Amygdala (tissue), 56 donors: ENCODE results near the gene VSIR.
A peak's percentile ranks its signal among the peaks of the same experiment; 100 is the strongest.

Experiments
- DNase-seq, 56 donors: peaks; one replicate each; lab custom pipeline; 2025; lab: John Stamatoyannopoulos, UW

Gene VSIR

GRCh38 chr10:71751515-71752224 is 21.6 kb downstream of the VSIR start:
- no peak for DNase-seq

DNA sequence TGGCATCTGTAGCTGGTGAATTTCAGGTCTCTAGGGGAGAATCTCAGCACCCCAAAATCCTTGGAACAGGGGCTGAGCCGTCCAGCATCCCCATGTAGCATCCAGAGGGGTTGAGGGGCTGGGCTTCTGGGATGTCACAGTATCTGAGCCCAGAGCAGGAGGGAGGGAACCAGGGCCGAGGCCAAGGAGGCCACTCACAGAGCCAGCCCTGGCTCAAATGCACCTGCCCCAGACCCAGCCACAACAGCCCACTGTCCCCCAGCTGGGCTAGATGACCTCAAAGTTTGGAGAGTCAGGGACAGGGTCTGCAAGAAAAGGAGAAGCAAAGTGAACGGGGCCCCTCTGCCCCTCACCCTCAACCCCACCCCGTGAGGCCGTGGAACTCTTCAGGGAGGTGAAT is 22.3 kb downstream of the VSIR start:
- no peak for DNase-seq

DNA sequence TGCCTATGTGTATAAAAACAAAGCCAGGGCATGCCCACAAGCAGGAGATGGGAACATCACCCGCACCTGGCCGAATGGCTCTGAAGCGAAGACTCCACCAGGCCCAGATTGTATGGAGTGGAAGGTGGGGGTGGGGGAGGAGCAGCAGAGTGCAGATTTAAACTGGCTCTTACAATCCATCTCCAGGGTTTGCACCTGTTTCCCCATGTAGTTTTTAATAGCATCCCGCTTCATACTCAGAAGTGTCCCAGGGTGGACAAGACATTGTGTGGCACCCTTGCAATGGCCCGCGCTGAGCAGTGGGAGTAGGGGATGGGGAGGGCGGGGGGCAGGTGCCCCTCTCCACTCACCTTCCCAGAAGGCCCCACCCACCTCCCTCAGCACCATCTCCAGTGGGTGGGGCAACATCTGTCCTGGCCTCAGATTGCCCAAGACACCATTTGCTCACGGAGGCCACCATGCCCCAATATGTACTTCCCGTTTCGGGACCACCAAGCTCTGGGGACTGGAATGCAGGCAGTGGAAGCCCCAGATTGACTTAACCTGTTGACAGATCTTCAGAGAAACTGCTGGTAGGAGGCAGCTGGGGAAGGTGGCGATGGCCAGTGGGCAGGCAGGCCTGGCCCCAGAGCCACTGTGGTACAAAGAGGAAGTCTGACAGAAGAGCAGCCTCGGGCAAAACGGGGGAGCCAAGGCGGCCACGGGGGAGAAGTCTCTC is 23.0 kb downstream of the VSIR start:
- no peak for DNase-seq

DNA sequence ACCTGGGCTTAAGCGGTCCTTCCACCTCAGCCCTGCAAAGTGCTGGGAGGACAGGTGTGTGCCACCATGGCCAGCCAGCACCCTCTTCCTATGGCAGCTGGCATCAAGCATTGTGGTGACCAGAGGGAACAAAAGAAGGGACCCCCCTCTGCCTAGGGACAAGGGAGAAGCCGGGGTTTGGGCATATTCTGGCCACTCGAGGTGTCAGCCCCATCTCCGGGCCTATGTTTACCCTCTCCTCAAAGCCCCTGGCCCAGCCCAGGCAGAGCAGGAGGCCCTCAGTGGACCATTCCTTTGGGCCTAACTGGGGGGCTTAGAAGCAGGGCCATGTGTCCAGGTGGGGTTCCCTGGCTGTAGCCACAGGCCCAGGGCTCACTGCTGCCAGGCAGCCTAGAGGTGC is 23.9 kb downstream of the VSIR start:
- no peak for DNase-seq

GRCh38 chr10:71748671-71749191 is 24.6 kb downstream of the VSIR start:
- peak in 33 of 56 donors; percentile 20 to 70 (median 45) for DNase-seq

- peak in 8 of 56 donors; percentile 23 to 35 (median 29) for DNase-seq
Observed at GRCh38 chr10:71747551-71748523, 25.5 kb downstream of the VSIR start.

GRCh38 chr10:71747039-71747531 is 26.2 kb downstream of the VSIR start:
- no peak for DNase-seq

DNA sequence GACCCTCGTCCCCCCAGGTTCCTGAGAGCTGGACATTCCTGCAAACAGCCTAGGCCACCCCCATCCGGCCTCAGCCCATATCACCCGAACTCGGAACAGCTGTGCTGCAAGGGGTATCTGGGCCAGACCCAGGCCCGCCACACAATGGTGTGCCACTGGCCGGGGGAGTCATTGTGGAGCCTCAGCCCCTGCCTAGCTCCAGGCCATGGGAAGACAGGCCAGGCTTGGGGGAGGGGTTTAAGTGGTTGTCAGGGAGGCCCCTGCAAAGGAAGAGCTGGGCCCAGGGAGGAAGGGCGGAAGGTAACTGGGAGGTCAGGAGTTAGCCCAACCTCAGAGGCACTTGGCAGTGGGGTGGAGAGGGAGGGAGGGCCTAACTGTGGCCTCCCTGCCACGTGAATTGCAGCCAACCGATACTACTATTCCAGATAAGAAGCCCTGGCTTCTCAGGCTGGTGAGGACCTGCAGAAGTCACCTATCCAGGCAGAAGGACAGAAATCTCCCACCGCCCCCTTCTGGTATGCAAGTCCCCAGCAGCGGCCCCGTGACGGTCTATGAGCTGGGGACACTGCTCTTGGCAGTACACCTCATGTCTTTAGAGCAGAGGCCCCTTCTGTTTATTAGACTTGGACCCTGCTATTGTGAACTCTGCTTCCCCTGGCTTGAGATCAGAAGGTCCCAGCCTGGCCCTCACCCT is 26.8 kb downstream of the VSIR start:
- DNase-seq: no peak

- DNase-seq: no peak
Observed at GRCh38 chr10:71745664-71746250, 27.6 kb downstream of the VSIR start.

GRCh38 chr10:71744897-71745663 is 28.2 kb downstream of the VSIR start:
- no peak for DNase-seq

GRCh38 chr10:71743866-71744265 is 29.5 kb downstream of the VSIR start:
- no peak for DNase-seq

DNA sequence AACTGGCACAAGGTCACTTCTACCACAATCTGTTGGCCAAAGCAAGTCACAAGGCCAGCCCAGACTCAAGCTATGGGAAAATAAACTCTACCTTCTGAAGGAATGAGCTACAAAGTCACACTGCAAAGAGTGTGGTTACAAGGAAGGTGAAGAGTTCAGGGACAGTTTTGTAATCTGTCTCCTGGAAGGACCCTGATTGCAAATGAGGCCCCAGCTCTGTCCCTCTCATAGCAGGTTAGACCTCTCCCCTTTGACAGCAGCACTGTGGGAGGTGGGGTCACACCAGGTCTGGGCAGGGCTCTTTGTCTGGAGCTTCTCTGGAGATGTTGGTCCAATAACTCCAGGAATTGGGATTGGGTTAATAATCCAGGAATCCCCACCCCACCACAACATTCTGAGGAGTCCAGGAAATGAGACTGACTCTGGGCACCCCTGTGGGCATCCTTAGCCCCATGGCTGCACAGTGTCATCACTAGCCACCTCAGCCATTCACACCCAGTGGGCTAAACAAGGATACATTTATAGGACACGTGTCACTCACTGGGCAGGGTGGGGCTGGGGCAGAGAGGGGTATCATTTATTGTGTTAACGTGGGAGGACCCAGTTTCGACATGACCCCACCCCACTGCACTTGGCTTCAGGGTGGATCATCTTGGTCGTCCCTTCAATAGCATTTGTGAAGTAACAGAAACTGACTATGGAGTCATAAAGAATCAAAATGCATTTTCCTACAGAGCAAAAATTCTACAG is 30.1 kb downstream of the VSIR start:
- no peak for DNase-seq

DNA sequence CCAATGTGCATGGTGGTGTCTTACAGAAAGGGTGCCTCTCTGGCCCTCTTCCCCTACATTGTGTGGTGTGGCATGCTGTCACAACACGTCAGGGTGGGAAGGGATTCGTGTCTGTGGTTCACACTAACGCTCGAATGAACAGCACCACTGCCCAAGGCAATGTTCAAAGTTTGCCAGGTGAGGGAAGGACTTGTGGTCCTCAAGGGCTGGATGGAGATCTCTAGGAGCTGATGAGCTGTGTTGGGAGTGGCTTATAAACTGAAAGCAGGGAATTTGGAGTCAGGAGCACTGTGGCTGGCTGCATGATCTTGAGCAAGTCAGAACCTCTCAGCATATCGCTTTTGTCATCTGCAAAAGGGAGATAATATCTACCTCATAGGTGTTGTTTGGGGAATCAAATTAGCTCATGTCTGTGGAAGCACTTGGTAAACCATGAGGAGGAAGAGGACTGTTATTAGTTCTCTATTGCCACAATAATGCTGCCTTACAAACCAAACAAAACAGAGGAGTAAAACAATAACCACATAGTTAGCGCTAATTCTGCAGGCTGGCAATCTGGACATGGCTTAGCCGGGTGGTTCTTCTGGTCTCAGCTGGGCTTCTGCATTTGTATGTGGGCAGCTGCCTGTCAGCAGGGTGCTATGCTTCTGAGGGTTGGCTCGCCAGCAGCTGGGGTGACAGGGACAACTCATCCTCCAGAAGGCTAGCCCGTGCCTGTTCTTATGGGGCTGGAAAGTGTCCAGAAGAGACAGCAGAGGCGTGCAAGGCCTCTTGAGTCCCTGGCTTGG is 30.8 kb downstream of the VSIR start:
- DNase-seq: no peak

DNA sequence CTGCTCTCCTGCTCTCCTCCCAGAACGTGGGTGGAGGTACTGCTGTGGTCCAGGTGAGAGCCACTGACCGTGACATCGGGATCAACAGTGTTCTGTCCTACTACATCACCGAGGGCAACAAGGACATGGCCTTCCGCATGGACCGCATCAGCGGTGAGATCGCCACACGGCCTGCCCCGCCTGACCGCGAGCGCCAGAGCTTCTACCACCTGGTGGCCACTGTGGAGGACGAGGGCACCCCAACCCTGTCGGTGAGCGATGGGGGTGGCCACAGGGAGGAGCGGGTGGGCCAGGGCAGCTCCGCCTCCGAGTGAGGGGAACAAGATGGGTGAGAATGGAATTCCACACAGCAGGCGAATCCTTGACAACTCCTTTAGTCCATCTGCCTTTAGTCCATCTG is 31.6 kb downstream of the VSIR start:
- DNase-seq: no peak

- DNase-seq: no peak
Observed at GRCh38 chr10:71741029-71741428, 32.3 kb downstream of the VSIR start.

DNA sequence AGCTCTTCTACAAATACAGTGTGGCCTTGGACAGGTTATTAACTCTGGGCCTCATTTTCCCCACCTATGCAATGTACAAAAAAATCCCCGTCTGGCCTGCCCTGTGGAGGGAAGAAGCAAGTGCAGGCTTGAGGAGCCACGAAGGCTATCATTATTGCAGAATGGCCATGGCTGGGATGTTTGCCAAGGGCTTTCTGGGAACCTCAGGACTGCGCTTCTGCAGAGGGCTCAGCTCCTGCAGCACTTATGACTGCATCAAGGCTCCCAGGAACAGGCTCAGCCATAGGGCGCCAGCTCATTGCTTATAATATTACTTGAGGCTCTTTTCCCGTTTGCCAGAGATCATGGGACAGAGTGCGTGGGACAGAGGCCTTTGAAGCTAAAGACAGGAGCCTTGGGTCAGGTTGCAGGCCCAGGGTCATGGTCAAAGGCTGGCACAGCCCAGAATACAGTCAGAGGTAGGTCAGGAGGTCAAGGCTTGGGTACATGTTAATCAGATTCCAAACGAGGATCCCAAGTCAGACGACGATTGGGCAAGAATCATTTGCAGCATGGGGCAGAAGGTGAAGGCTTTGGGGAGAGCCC is 33.2 kb downstream of the VSIR start:
- DNase-seq: peak in 1 of 56 donors; percentile 20

DNA sequence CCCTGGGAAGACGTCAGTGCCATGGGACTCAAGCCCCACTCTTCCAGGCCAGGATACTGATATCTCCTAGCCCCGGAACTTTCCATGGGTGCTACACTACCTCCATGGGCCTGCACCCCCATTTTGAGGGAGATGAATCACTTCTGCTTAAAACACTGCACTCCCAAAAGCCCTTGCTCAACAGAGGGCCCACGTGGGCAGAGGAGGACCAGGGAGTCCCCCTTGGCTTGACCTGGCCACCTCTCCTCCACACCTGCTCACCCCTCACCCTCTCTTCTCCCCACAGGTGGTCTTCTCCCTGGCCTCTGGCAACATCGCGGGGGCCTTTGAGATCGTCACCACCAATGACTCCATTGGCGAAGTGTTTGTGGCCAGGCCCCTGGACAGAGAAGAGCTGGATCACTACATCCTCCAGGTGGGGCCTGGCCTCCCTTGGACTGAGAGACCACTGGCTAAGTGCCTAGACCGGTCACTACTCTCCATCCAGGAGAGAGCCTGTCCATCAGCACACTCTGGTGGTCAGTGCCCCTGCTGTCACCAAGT is 33.9 kb downstream of the VSIR start:
- no peak for DNase-seq
